Measurements from ENCODE around the gene ECHDC3.

The ECHDC3 gene

GRCh38 chr10:11810973-11811372, 68.8 kb downstream of the ECHDC3 start:
- no peak for DNase-seq (ENCODE audit: low read depth, low spot score)

GRCh38 chr10:11813177-11813576, 71.0 kb downstream of the ECHDC3 start:
- DNase-seq (ENCODE audit: low read depth, low spot score): no peak
